A549 treated with RU486 at 1 μM for 4 hours (cell line): Measurements from ENCODE around the gene DZANK1. TPM values are rescaled to one million over a fixed set of nuclear protein-coding genes. Genes with fewer than 3 reads are reported as not detected.

Experiments used
- total RNA-seq: library from RNA; stranded (reverse); fragments of 200-300 nt; extraction: Qiagen RNA extraction; gene quantifications from 5 replicates; pipeline ENCODE4 v1.2.3, GENCODE V29; 2022; ENCODE audit warnings: low read depth

The DZANK1 gene
- total RNA-seq: 2.6 to 3.3 TPM (median 2.8 TPM) in 5 replicates

DNA sequence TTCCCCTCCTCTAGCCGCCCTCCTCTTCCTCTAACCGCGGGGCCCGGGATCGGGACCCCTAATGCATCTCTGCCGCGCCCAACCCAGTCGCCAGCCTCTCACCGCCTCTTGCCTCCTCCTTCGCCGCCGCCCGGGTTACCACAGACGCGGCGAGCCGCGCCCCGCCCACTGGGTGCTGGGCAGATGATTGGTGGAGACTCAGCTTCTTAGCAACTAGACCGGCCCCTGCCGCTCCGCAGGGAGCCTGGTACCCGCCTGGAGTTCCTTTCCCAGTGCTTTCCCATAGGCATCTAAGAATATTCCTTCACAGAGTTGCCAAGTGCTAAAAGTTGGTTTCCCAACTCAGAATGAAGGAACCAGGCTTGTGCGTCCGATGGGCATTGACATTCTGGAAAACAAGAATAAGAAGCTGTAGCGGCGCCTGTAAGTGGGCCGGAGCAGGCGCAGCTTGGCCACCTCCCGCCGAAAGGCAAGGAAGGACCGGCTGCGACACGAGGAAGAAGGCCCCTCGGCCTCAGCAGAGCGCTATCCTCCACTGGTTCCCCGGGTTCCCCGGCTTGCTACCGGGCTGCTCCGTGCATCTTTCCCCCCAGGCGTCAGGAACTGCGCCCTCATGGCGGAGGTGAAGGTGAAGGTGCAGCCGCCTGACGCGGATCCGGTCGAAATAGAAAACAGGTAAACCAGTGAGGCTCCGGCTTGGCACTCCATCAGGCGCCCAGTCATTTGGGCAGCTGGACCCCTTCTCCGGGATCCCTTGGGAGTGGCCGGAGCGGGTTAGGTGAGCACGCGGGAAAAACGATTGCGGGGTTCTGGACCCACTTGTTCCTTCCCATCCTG, at the start of gene DZANK1, which contains the start of gene POLR3F:
TSS of gene DZANK1 (minus strand) at position 137 of the 837 bp plus-strand sequence. CDS start 1,672 bp downstream, outside the sequence.
TSS of gene POLR3F (plus strand) at position 497 of the 837 bp plus-strand sequence. CDS start at position 614, 117 bp downstream.

DNA sequence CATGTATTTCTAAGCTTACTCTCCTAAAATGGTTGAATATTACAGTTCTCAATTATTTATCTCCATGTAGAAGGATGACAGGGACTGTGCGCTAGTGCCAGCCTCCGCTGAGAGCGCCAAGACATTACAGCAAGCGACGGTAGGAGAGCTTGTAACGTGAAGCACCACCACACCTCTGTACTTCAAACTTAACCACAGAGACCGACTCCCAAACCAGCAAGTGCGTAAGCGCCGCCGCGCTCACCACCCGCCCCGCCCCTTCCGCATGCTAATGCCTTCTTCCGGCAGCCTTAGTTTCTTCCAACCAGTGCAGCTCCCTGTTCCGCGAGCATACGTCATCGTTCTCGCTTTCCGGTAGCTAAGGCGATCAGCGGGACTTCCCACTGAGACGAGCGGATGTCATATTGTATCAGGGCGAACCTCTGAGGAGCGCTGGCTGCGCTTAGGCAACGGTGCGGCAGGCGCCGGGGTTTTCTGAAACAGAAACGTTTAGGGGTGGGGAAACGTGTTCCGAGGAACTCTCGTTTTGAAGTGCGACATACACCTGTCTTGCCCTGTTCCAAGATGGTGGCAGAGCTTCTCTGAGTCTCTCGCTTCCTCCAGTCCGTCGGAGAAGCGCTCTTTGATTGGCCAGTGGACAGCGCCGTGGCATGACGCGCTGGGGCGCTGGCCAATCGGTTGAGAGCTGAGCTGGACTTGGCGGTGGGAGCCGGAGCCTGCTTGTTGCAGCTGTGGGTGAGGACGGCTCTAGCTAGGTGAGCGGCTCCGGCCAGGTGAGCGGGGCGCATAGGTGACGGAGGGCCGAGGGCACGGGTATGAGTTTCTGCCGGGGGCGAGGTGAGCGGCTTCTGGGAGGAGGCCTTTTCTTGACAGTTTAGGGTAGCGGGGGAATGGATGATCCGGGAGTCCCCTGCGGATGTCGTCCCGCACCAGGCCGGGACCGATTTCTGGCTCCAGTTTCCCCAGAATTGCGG, 40.7 kb upstream of the DZANK1 start, which contains the start of gene SEC23B:
TSS of gene SEC23B (plus strand) at position 723 of the 974 bp plus-strand sequence. CDS start 2,896 bp downstream, outside the sequence.

GRCh38 chr20:18496740-18497592, 30.1 kb upstream of the DZANK1 start, which contains the start of gene RBBP9:
Gene RBBP9, minus strand, starts transcription at chr20:18497225. Its CDS starts 58 bp downstream, at chr20:18497167.

Other genes starting within 250 kb of the DZANK1 start
- gene ZNF133, start 178.5 kb downstream of the DZANK1 start, total RNA-seq: 9.0 to 11.0 TPM (median 10.5 TPM) in 5 replicates
- gene POLR3F, start 360 bp upstream of the DZANK1 start, total RNA-seq: 12.6 to 26.1 TPM (median 15.4 TPM) in 5 replicates
- 9.8 to 16.6 TPM (median 15.4 TPM) in 5 replicates for gene RBBP9, start 30.2 kb upstream of the DZANK1 start, total RNA-seq
- 55.3 to 69.3 TPM (median 61.5 TPM) in 5 replicates for gene SEC23B, start 40.9 kb upstream of the DZANK1 start, total RNA-seq
- gene SMIM26, start 100.4 kb upstream of the DZANK1 start, total RNA-seq: 129 to 174 TPM (median 134 TPM) in 5 replicates
- 78.7 to 85.8 TPM (median 81.9 TPM) in 5 replicates for gene DTD1, start 121.0 kb upstream of the DZANK1 start, total RNA-seq